ENCODE results near the gene RAP1B.
A peak's percentile ranks its signal among the peaks of the same experiment; 100 is the strongest.

Gene RAP1B

GRCh38 chr12:68595241-68595640 is 15.5 kb upstream of the RAP1B start:
- Histone ChIP-seq H3K14ac (ENCODE audit: low read length) (no peak overlapping the region), H3K9ac (ENCODE audit: low read depth, low read length, poor library complexity) (no peak overlapping the region), H3K23ac (ENCODE audit: low read depth, low read length, poor library complexity) (no peak overlapping the region), H3K27ac (replicated peaks; ENCODE audit: low read length) (no peak overlapping the region), H3K18ac (ENCODE audit: low read length) (no peak overlapping the region), H3K4ac (ENCODE audit: low read length) (no peak overlapping the region), H3K4me2 (ENCODE audit: insufficient read depth, low read length, poor library complexity, severe bottlenecking) (no peak overlapping the region), H4K8ac (ENCODE audit: low read depth, low read length) (no peak overlapping the region), H2BK5ac (ENCODE audit: low read length) (no peak overlapping the region), H3K4me1 (ENCODE audit: control insufficient read depth in 2 of 2, insufficient read depth in 1 of 2, low read depth in 1 of 2, low read length in 2 of 2) (no peaks in the 10 kb centered on the region), H2AK5ac (ENCODE audit: low read depth, low read length) (no peak overlapping the region), H2BK15ac (ENCODE audit: low read length) (no peak overlapping the region), H3K27me3 (ENCODE audit: control insufficient read depth in 3 of 3, insufficient read depth in 3 of 3, low read depth in 1 of 3, low read length in 3 of 3) (peaks cover 0 to 3% (median 0%) of the 10 kb centered on the region in 3 experiments), H2AFZ (ENCODE audit: low read length) (no peak overlapping the region), H3K36me3 (replicated peaks in 1 of 2; ENCODE audit: control insufficient read depth in 2 of 2, insufficient read depth in 2 of 2, low read length in 2 of 2) (no peaks in the 10 kb centered on the region), H2BK12ac (ENCODE audit: low read length) (no peak overlapping the region), H3K4me3 (ENCODE audit: low read length in 2 of 2) (no peak overlapping the region), H2BK120ac (ENCODE audit: low read depth, low read length) (no peak overlapping the region), H4K91ac (ENCODE audit: low read depth, low read length, poor library complexity) (no peak overlapping the region), H3K79me1 (ENCODE audit: low read depth, low read length) (no peaks in the 10 kb centered on the region), H3K9me3 (replicated peaks in 1 of 2; ENCODE audit: control insufficient read depth in 2 of 2, insufficient read depth in 1 of 2, low read depth in 1 of 2, low read length in 2 of 2) (peaks cover 0 to 4% of the 10 kb centered on the region in 2 donors)
- WGBS, 2 donors (ENCODE audit: extremely low coverage in 2 of 2, insufficient read length in 2 of 2, insufficient replicate concordance in 1 of 2), result no CpG with 5 or more reads among the region's 4 CpGs
- no peak for DNase-seq (ENCODE audit: low spot score)

DNA sequence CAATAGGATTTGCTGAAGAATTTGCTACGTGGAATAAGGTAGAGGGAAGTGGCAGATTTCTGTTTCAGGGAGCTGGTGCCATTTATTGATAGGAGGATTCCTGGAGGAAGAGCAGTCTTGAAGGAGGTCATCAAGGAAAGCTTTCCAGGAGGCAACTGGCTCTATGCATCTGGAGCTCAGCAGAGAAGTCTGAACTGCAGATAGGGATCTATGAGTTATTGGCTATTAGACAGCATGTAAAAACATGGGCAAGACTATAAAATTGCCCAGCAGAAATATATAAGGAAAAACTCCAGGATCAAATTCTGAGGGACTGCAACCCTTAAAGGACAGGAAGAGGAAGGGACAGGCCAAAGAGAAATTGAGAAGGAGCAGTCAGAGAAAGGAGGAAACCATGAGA is 8.9 kb upstream of the RAP1B start:
- Histone ChIP-seq H3K9ac (ENCODE audit: low read depth, low read length, poor library complexity) (no peak overlapping the region), H2BK5ac (ENCODE audit: low read length) (no peak overlapping the region), H3K4me2 (ENCODE audit: insufficient read depth, low read length, poor library complexity, severe bottlenecking) (no peak overlapping the region), H3K4me3 (ENCODE audit: low read length in 2 of 2) (no peak overlapping the region), H3K36me3 (replicated peaks in 1 of 2; ENCODE audit: control insufficient read depth in 2 of 2, insufficient read depth in 2 of 2, low read length in 2 of 2) (no peaks in the 10 kb centered on the region), H3K14ac (ENCODE audit: low read length) (no peak overlapping the region), H4K8ac (ENCODE audit: low read depth, low read length) (no peak overlapping the region), H3K9me3 (replicated peaks in 1 of 2; ENCODE audit: control insufficient read depth in 2 of 2, insufficient read depth in 1 of 2, low read depth in 1 of 2, low read length in 2 of 2) (no peaks in the 10 kb centered on the region), H3K79me1 (ENCODE audit: low read depth, low read length) (no peaks in the 10 kb centered on the region), H2BK12ac (ENCODE audit: low read length) (no peak overlapping the region), H3K23ac (ENCODE audit: low read depth, low read length, poor library complexity) (no peak overlapping the region), H2BK120ac (ENCODE audit: low read depth, low read length) (no peak overlapping the region), H3K4me1 (ENCODE audit: control insufficient read depth in 2 of 2, insufficient read depth in 1 of 2, low read depth in 1 of 2, low read length in 2 of 2) (no peaks in the 10 kb centered on the region), H2AFZ (ENCODE audit: low read length) (no peak overlapping the region), H3K18ac (ENCODE audit: low read length) (no peak overlapping the region), H3K4ac (ENCODE audit: low read length) (no peak overlapping the region), H4K91ac (ENCODE audit: low read depth, low read length, poor library complexity) (no peak overlapping the region), H3K27me3 (ENCODE audit: control insufficient read depth in 3 of 3, insufficient read depth in 3 of 3, low read depth in 1 of 3, low read length in 3 of 3) (peaks cover 0 to 4% (median 0%) of the 10 kb centered on the region in 3 experiments), H2BK15ac (ENCODE audit: low read length) (no peak overlapping the region), H2AK5ac (ENCODE audit: low read depth, low read length) (no peak overlapping the region), H3K27ac (replicated peaks; ENCODE audit: low read length) (no peak overlapping the region)
- no peak for DNase-seq (ENCODE audit: low spot score)
- WGBS, 2 donors (ENCODE audit: extremely low coverage in 2 of 2, insufficient read length in 2 of 2, insufficient replicate concordance in 1 of 2), result no CpG with 5 or more reads among the region's 1 CpG

DNA sequence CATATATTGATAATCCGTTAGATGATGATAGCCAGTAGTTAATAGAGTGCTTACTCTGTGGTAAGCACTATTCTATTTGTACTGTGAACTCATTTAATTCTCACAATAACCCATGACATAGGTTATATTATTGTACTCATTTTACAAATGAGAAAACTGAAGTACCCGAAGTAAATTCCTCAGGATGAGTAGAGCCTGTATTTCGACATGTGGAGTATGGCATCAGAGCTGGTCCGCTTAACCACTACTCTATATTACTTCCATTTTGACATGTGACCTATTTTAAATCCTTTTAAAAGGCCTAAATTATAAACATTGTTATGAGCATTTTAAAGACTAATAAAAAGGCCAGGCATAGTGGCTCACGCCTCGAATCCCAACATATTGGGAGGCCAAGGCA is 8.0 kb upstream of the RAP1B start:
- Histone ChIP-seq H3K9me3 (replicated peaks in 1 of 2; ENCODE audit: control insufficient read depth in 2 of 2, insufficient read depth in 1 of 2, low read depth in 1 of 2, low read length in 2 of 2) (no peaks in the 10 kb centered on the region), H4K8ac (ENCODE audit: low read depth, low read length) (no peak overlapping the region), H2BK120ac (ENCODE audit: low read depth, low read length) (no peak overlapping the region), H3K4ac (ENCODE audit: low read length) (no peak overlapping the region), H3K4me1 (ENCODE audit: control insufficient read depth in 2 of 2, insufficient read depth in 1 of 2, low read depth in 1 of 2, low read length in 2 of 2) (peaks cover 0 to 2% of the 10 kb centered on the region in 2 donors), H2AFZ (ENCODE audit: low read length) (no peak overlapping the region), H2AK5ac (ENCODE audit: low read depth, low read length) (no peak overlapping the region), H3K14ac (ENCODE audit: low read length) (no peak overlapping the region), H3K18ac (ENCODE audit: low read length) (no peak overlapping the region), H4K91ac (ENCODE audit: low read depth, low read length, poor library complexity) (no peak overlapping the region), H3K4me3 (ENCODE audit: low read length in 2 of 2) (no peak overlapping the region), H3K36me3 (replicated peaks in 1 of 2; ENCODE audit: control insufficient read depth in 2 of 2, insufficient read depth in 2 of 2, low read length in 2 of 2) (no peaks in the 10 kb centered on the region), H3K27ac (replicated peaks; ENCODE audit: low read length) (no peak overlapping the region), H3K4me2 (ENCODE audit: insufficient read depth, low read length, poor library complexity, severe bottlenecking) (no peak overlapping the region), H3K27me3 (ENCODE audit: control insufficient read depth in 3 of 3, insufficient read depth in 3 of 3, low read depth in 1 of 3, low read length in 3 of 3) (peaks cover 0 to 4% (median 0%) of the 10 kb centered on the region in 3 experiments), H3K79me1 (ENCODE audit: low read depth, low read length) (no peaks in the 10 kb centered on the region), H2BK5ac (ENCODE audit: low read length) (no peak overlapping the region), H2BK12ac (ENCODE audit: low read length) (no peak overlapping the region), H2BK15ac (ENCODE audit: low read length) (no peak overlapping the region), H3K9ac (ENCODE audit: low read depth, low read length, poor library complexity) (no peak overlapping the region), H3K23ac (ENCODE audit: low read depth, low read length, poor library complexity) (no peak overlapping the region)
- DNase-seq (ENCODE audit: low spot score), result no peak
- no CpG with 5 or more reads among the region's 6 CpGs for WGBS, 2 donors (ENCODE audit: extremely low coverage in 2 of 2, insufficient read length in 2 of 2, insufficient replicate concordance in 1 of 2)

- Histone ChIP-seq H3K23ac (ENCODE audit: low read depth, low read length, poor library complexity) (no peak overlapping the region), H3K9me3 (replicated peaks in 1 of 2; ENCODE audit: control insufficient read depth in 2 of 2, insufficient read depth in 1 of 2, low read depth in 1 of 2, low read length in 2 of 2) (no peaks in the 10 kb centered on the region), H3K9ac (ENCODE audit: low read depth, low read length, poor library complexity) (no peak overlapping the region), H3K4ac (ENCODE audit: low read length) (no peak overlapping the region), H4K91ac (ENCODE audit: low read depth, low read length, poor library complexity) (no peak overlapping the region), H3K4me2 (ENCODE audit: insufficient read depth, low read length, poor library complexity, severe bottlenecking) (no peak overlapping the region), H3K27me3 (ENCODE audit: control insufficient read depth in 3 of 3, insufficient read depth in 3 of 3, low read depth in 1 of 3, low read length in 3 of 3) (peaks cover 0 to 4% (median 0%) of the 10 kb centered on the region in 3 experiments), H3K4me3 (ENCODE audit: low read length in 2 of 2) (no peak overlapping the region), H3K4me1 (ENCODE audit: control insufficient read depth in 2 of 2, insufficient read depth in 1 of 2, low read depth in 1 of 2, low read length in 2 of 2) (peaks cover 2 to 3% of the 10 kb centered on the region in 2 donors), H3K18ac (ENCODE audit: low read length) (no peak overlapping the region), H4K8ac (ENCODE audit: low read depth, low read length) (no peak overlapping the region), H2BK15ac (ENCODE audit: low read length) (no peak overlapping the region), H2AK5ac (ENCODE audit: low read depth, low read length) (no peak overlapping the region), H2BK5ac (ENCODE audit: low read length) (no peak overlapping the region), H3K27ac (replicated peaks; ENCODE audit: low read length) (no peak overlapping the region), H2BK12ac (ENCODE audit: low read length) (no peak overlapping the region), H2BK120ac (ENCODE audit: low read depth, low read length) (no peak overlapping the region), H3K36me3 (replicated peaks in 1 of 2; ENCODE audit: control insufficient read depth in 2 of 2, insufficient read depth in 2 of 2, low read length in 2 of 2) (peaks cover 0 to 7% of the 10 kb centered on the region in 2 donors), H3K14ac (ENCODE audit: low read length) (no peak overlapping the region), H2AFZ (ENCODE audit: low read length) (peak overlapping the region; percentile 1), H3K79me1 (ENCODE audit: low read depth, low read length) (peaks cover 2% of the 10 kb centered on the region)
- DNase-seq (ENCODE audit: low spot score), result no peak
- no CpG with 5 or more reads among the region's 2 CpGs for WGBS, 2 donors (ENCODE audit: extremely low coverage in 2 of 2, insufficient read length in 2 of 2, insufficient replicate concordance in 1 of 2)
These were observed 2.5 kb upstream of the RAP1B start for GRCh38 chr12:68608191-68608590.

Measured in neuronal stem cell (in vitro differentiated cells).